Nephron progenitor cell (in vitro differentiated cells): Measurements from ENCODE around the gene ATCAY.

ENCODE experiments used
- DNase-seq: peaks from one replicate; pipeline ENCODE4 v3.0.0; 2021
- H3K27ac Mint-ChIP-seq: 2 replicates; pipeline ENCODE4 v1.8.0; 2021; ENCODE audit warnings: mild to moderate bottlenecking, moderate library complexity, mixed read lengths
- H3K27me3 Mint-ChIP-seq: 2 replicates; pipeline ENCODE4 v1.8.0; 2021; ENCODE audit warnings: mild to moderate bottlenecking, low read depth, mixed read lengths; ENCODE audit not compliant: poor library complexity
- H3K36me3 Mint-ChIP-seq: 2 replicates; pipeline ENCODE4 v1.8.0; 2021; ENCODE audit warnings: low read depth, mixed read lengths
- H3K4me1 Mint-ChIP-seq: 2 replicates; pipeline ENCODE4 v1.8.0; 2021; ENCODE audit warnings: mixed read lengths
- H3K4me3 Mint-ChIP-seq: 2 replicates; pipeline ENCODE4 v1.8.0; 2021; ENCODE audit warnings: mild to moderate bottlenecking, moderate library complexity, mixed read lengths
- H3K9me3 Mint-ChIP-seq: 2 replicates; pipeline ENCODE4 v1.8.0; 2021; ENCODE audit warnings: mild to moderate bottlenecking, moderate library complexity, mixed read lengths
- CTCF ChIP-seq: fragments of 200-600 bp; sonication (generic); IDR thresholded peaks from 2 replicates; pipeline ENCODE4 v1.5.0; 2021; ENCODE audit warnings: antibody characterized with exemption

Gene ATCAY

GRCh38 chr19:3975637-3976087, 95.2 kb downstream of the ATCAY start:
- H3K27ac Mint-ChIP-seq = peak overlapping the region; percentile 61
- DNase-seq = no peak
- no peaks in the 10 kb centered on the region for H3K9me3 Mint-ChIP-seq
- peaks cover 4% of the 10 kb centered on the region for H3K4me1 Mint-ChIP-seq
- TF ChIP-seq CTCF = no peak
- no peak overlapping the region for H3K4me3 Mint-ChIP-seq
- peaks cover 38% of the 10 kb centered on the region for H3K36me3 Mint-ChIP-seq
- peaks cover 3% of the 10 kb centered on the region for H3K27me3 Mint-ChIP-seq

- Mint-ChIP-seq H3K9me3 (no peaks in the 10 kb centered on the region), H3K36me3 (peaks cover 45% of the 10 kb centered on the region), H3K4me3 (no peak overlapping the region), H3K27me3 (no peaks in the 10 kb centered on the region), H3K4me1 (no peaks in the 10 kb centered on the region), H3K27ac (no peak overlapping the region)
- no peak for DNase-seq
- TF ChIP-seq CTCF = no peak
Observed at GRCh38 chr19:3976495-3977241, 96.2 kb downstream of the ATCAY start.
